HG03439 (cell line): Measurements from ENCODE around the gene TBC1D8.
A peak's percentile ranks its signal among the peaks of the same experiment; 100 is the strongest.

Experiments used
- ATAC-seq: cut with Tn5 transposase; IDR thresholded peaks from one replicate; pipeline ENCODE4 v1.9.1; 2021; ENCODE audit warnings: mild to moderate bottlenecking, moderate library complexity; ENCODE audit not compliant: unreplicated experiment

TBC1D8 gene

GRCh38 chr2:101113441-101114267, 37.5 kb downstream of the TBC1D8 start:
- ATAC-seq: no peak

DNA sequence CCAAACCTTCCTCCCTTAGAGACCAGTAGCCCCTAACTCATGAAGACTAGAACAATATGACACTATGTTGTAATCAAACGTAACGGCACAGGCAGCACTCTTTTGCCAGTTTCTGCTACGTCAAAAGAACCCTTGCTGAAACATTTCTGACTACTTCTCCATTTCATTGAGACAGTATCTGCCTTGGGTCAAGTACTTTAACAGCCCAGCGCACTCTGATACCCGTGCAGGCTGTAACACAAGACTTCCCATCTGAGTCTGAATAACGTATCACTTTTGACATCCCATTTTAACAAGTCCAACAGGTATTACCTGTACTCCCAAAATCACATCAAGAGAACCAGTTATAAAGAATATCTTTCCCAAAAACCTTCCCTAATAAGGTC, 38.4 kb downstream of the TBC1D8 start:
- ATAC-seq: no peak

DNA sequence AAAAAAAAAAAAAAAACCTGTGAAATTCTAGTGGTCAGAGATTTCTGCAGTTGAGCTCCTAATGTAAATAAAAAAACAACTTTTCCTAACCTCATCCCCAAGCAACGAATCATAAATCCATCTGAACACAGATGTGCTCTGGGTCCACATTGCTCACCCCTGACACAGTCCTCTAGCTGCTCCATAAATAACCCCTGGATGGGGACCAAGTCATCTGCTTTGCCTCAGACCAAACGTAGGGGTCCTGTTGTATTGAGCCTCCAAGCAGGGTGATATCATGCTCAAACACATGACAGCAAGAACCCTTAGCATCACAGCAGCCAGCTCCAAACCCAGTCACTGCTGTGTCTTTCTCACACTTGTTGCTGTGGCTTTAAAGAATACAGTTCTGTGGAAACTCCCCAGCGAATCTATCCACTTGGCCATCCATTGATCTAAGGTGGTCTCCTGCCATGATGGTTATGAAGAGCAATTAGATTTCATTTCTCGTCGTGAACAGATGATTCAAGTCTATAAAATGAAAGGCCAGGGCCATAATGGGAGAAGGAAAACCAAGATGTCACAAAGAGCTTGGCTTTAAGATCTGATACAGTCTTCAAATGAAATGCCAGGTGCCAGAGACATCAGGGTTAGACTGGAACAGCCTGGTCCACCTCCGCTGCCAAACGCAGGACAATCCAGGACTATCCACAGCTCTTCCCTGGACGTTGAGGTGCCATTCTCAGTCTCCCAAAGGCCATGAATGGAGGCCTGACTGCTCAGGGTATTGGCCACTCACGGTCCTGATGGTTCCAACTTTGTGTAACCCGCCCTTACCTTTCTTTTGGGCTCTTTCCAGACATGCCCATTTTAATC, 39.0 kb downstream of the TBC1D8 start:
- no peak for ATAC-seq

GRCh38 chr2:101111262-101111838, 39.8 kb downstream of the TBC1D8 start:
- no peak for ATAC-seq

DNA sequence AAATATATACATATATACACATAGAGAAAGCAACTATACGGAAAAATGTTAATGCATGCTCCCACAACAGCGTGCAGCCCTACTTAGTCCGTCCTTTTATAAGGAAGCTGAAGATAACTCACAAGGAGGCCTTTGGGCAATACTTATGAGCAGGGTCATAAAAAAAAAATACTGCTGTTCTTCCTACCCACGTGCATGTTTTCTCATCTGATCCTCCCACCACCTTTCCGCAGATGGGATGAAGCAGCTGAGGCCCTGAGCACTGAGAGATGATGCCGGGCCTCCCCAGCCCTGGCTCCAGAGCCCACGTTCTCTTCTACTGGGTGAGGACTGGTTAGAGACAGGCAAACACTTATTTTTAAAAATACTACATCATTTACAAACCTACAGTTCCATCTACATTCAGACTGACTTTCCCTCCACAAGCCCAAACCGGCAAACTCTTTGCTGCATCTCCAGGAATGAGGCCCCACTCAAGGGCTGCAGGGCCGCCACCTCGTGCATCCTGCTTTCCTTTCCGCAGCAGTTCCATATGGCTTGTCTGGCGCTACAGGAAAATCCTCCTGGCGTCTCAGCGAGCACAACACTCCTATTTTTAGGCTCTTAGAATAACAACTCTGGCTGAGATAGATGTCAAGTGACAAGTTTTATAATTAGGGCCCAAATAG, 41.6 kb downstream of the TBC1D8 start:
- ATAC-seq: no peak

GRCh38 chr2:101108357-101108756, 42.8 kb downstream of the TBC1D8 start:
- no peak for ATAC-seq

DNA sequence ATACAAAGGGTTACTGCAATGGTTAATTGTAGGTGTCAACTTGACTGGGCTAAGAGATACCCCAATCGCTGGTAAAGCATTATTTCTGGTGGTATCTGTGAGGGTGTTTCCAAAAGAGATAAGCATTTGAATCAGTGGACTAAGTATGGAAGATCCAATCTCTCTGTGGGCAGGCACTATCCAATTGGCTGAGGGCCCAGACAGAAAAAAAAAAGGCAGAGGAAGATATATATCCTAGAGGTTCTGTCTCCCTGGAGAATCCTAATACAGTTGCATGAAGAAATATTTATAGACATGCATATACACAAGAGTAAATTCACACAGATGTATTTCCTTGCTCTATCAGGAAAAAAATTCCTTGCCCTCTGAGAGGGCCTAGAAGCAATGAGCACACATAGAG, 43.9 kb downstream of the TBC1D8 start:
- ATAC-seq: no peak

DNA sequence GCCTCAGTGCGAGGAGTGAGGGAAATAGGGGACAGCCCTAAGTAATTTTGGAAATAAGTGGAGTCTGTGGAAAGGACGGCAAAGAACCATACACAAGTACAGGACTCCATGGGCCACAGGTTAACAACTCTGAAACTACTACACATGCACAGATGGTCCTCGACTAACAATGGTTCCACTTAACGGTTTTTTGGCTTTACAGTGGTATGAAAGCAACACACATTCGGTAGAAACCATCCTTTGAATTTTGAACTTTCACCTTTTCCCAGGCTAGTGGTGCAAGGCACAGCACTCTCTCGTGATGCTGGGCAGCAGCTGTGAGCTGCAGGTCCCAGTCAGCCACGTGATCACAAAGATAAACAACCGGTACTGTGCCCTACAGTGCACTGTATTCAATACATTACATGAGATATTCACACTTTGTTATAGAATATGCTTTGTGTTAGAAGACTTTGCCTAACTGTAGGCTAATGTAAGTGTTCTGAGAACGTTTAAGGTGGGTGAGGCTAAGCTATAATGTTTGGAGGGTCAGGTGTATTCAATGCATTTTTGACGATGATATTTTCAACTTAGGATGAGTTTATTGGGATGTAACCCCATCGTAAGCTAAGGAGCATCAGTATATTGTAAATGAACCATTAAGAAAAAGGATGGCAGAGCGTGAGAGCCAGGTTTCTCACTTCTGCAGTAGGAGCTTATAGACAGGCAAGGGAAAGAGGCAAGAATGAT, 44.6 kb downstream of the TBC1D8 start:
- ATAC-seq: no peak

- ATAC-seq: no peak
These were observed 45.5 kb downstream of the TBC1D8 start for GRCh38 chr2:101105654-101106053.

- no peak for ATAC-seq
These were observed 53.5 kb downstream of the TBC1D8 start for GRCh38 chr2:101097638-101098037.

DNA sequence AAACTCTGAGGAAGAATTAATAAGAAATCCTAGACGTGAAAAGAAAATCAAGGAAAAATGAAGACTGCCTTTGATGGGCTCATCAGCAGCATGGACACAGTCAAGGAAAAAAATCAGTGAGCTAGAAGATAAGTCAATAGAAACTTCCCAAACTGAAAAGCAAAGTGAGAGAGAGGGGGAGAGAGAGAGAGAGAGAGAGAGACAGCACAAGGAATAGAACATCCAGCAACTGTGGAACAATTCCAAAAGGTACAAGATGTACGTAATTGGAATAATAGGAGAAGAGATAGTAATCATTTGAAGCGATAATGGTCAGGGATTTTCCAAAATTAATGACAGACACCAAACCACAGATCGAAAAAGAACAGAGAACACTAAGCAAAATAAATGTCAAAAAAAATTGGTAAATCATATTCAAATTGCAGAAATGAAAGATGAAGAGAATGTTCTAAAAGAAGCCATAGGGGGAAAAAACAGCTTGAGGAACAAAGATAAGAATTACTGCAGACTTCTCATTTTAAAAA, 54.5 kb downstream of the TBC1D8 start:
- no peak for ATAC-seq

DNA sequence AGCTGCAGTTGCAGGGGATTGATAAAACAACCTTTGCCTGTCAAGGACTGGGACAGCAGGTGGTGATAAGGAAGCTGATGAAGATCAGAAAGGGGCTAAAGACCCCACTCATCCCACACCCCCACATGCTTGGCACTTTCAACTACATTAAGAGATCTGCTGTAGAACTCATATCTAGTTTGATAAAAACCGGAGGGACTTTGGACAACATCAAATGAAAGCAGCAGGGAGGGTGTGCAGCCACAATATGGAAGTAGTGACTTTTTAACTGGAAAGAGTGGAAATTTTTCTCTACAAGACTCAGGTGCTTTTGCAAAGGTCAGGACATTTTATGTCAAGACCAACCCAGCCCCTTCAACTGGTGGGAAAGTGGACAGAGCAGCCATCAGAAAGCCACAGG, 56.8 kb downstream of the TBC1D8 start:
- ATAC-seq: no peak

GRCh38 chr2:101089942-101090799, 61.0 kb downstream of the TBC1D8 start:
- no peak for ATAC-seq

DNA sequence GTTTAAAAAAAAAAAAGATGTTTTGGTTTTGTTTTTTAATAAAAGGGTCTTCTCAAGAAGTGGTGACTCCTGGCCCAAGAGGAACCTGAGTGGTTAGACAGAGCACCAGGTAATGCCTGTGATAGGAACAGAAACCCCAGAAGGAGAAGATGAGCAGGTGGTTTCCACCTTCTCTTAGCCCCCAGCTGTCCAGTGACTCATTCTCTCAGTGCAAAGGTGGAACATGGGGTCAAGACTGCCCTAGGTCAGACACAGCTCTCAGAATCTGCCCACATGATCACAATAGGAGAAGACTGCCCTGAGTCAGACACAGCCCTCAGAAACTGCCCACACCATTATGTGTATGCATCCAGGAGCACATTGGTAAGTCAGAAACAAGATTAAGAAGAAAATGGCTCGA, 61.8 kb downstream of the TBC1D8 start:
- ATAC-seq: peak; percentile 95

- no peak for ATAC-seq
These were observed 63.5 kb downstream of the TBC1D8 start for GRCh38 chr2:101087638-101088037.

DNA sequence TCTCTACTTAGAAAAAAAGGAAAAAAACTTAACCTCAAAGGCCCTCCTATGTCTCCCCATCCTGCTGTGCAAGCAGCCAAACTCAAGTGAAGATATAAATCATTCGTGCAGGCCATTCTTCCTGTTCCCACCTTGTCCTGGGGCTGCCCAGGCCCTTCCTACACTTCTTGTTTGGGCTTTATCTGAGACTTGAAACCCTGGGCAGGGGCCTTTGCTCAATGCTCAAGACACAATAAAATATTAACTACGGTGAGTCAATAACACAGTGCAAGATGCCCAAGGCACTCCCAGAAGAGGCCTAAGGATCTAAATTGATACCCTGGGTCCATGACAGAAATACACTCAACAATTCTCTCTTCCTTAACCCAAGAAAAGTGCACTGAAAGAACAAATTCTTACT, 67.6 kb downstream of the TBC1D8 start:
- ATAC-seq: no peak

GRCh38 chr2:101082998-101083397, 68.2 kb downstream of the TBC1D8 start:
- no peak for ATAC-seq

GRCh38 chr2:101081375-101081907, 69.7 kb downstream of the TBC1D8 start:
- ATAC-seq: no peak
